GM19099 (cell line): ENCODE data around the gene SHROOM3.

Source experiments
- POLR2A ChIP-seq: IDR thresholded peaks from 3 replicates; pipeline ENCODE4 v1.6.1; 2011; ENCODE audit warnings: low read depth; ENCODE audit not compliant: insufficient read length; ENCODE audit errors: extremely low read depth

The SHROOM3 gene

DNA sequence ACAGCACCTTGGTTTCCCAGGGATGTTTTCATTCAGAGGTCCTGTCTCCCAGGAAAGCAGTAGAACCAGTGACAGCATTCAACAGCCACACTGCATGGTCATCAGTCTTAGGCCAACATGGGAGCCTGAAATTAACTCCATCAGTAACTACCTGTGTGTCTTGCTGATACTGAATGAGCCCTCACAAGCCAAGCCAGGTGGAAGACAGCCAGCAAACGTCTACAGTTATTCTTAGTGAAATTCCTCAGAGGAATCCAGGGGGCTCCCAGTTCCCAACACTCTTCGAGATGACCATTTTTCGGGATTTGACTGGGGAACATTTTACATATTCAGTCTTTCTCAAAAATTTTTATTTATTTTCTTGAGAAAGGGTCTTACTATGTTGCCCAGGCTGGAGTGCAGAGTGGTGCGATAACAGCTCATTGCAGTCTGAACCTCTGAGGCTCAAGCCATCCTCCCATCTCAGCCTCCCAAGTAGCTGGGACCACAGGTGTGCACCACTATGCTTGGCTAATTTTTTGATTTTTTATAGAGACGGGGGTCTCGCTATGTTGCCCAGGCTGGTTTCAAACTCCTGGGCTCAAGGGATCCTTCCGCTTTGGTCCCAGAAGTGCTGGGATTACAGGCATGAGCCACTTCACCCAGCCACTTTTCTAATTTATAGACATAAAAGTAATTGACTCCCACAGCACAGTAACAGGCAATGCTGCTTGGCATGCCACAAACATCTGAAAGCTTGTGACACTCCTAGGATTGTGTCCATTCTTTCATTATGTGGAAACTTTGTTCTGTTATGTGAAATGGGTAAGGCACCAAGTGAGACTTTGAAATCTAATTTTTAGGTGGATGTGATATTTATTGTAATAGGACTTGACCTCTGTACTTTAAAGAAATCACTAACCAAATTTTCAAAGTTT lies 346.0 kb downstream of the SHROOM3 start:
- no peak for TF ChIP-seq POLR2A

DNA sequence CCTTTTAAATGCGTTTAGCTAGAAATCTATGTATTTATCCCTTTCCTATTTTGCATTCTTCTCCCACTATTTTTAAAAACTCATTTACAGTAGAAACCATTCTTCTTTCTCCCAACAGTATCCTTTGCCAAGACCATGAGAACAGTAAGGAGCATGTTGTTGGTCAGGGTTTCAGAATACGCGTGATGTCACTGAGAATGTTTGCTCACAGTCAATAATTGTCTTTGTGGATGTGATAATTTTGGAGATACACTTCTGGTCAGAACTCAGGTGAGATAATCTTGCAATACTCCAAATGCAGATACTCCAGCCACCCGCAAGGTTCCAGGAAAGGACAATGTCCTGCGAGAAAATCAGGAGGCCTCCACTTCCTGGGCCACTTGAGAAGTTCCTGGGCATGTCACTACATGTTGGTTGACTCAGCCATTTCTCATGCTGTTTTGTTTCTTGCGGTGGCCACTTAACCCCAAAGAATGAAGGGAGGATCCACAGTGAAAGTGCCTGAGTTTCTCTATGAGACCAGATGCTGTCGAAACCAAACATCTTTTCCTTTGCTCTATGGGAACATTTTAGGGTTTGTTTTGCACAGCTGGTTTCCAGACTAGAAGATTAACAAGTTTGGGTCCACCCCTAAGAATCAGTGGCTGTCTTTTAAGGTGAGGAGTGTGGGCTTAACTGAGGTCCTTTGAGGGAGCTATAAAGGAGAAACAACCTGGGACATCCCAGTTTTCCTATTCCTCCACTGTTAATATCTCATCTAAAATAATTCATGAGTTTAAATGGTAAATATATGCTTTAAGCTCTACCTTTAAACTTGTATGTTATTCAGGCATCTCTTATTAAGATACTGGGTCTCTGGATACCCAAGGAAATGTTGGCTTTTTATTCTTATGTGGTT lies 346.9 kb downstream of the SHROOM3 start:
- no peak for TF ChIP-seq POLR2A

DNA sequence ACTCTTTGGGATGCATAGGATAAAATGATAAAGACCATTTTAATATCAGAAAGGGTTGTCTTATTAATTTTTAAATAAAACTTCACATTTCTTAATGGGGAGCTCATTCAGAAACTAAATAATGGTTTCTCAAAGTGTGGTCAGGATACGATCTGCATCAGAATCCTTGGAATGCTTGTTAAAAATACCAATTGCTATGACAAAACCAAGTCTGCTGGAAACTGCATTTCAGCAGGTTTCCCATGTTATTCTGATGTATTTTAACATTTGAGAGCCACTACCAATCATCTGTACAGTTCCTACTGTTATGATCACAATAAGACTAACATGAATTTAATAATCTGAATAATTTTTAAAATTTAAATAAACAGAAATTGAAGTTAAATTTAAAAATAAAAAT lies 347.8 kb downstream of the SHROOM3 start:
- no peak for TF ChIP-seq POLR2A

DNA sequence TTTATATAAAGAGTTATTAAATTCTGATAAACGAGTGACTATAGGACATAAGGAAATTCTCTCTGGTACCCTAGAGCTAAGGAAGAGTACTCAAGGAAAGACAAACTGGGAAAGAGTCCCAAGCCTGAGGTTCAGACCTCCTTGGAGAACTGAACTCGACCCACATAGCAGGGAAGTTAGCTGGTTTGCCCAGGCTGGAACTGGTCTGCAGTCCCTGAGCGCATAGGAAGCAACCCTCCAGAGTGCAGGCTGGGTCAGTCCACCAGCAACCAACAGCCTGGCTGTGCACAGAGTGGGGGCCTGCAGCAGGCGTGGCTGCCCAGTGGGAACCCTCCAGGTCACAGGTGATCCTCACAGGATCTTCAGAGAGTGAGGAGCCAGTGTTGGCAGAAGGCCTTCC lies 348.8 kb downstream of the SHROOM3 start:
- TF ChIP-seq POLR2A = no peak

- TF ChIP-seq POLR2A = no peak
These were observed 349.2 kb downstream of the SHROOM3 start for GRCh38 chr4:76784237-76784636.

- no peak for TF ChIP-seq POLR2A
These were observed 352.9 kb downstream of the SHROOM3 start for GRCh38 chr4:76787898-76788297.

DNA sequence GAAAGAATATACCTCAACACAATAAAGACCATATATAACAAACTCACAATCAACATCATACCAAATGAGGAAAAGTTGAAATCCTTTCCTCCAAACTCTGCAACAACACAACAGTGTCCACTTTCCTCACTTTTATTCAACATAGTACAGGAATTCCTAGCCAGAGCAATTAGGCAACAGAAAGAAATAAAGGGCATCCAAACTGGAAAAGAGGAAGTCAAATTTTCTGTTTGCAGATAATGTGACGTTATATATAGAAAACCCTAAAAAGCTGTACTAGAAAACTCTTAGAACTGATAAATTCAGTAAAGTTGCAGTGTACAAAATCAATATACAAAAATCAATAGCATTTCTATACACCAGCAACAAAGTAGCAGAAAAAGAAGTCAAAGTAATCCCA lies 355.3 kb downstream of the SHROOM3 start:
- TF ChIP-seq POLR2A = no peak

DNA sequence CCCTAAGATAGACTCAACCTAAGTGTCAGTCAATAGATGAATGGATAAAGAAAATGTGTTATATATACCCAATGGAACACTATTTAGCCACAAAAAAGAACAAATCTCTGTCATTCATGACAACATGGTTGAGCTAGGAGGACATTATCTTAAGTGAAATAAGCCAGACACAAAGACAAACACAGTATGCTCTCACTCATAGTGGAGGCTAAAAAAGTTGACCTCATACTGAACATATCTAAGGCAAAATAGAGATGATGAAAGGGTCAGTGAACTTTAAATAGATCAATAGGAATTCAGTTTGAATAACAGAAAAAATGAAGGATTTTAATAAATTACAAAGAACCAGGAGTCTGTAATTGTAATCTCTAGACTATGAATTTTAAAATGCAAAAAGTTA lies 356.4 kb downstream of the SHROOM3 start:
- TF ChIP-seq POLR2A = no peak

- TF ChIP-seq POLR2A = no peak
These were observed 357.4 kb downstream of the SHROOM3 start for GRCh38 chr4:76792418-76792817.

DNA sequence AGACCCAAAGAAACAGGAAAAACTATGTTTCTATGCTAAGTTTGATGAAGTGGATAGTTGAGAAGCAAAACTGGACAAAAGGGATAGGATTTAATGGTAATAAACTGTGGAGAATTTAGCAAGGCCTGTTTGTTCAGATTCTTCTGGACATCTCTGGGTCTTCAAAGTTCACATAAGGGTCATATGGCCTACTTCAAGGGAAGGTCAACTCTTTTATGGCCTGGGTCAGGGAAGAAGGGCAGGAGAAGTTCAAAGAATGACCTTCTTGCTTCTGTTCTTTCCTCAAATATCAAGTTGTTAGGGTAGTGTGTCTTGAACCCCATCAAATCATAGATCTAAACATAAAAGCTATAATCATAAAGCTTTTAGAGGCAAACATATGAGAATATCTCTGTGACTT lies 360.2 kb downstream of the SHROOM3 start:
- TF ChIP-seq POLR2A = no peak

- TF ChIP-seq POLR2A = no peak
These were observed 364.1 kb downstream of the SHROOM3 start for GRCh38 chr4:76799140-76799539.

- no peak for TF ChIP-seq POLR2A
These were observed 364.7 kb downstream of the SHROOM3 start for GRCh38 chr4:76799718-76800117.

DNA sequence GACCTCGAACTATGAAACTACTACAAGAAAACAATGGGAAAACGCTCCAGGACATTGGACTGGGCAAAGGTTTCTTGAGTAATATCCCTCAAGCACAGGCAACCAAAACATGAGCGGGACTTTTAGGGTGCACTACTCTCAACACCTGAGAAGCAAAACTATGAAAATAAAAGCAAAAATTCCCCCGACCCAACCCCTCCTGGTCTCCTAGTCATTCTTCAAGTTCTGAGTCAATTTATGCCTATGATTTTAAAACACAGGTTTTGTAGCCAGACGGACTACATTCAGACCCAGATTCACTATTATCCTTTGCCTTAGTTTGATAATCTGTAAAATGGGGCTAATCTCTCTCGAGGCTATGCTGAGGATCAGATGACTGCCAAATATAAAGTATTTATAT lies 365.9 kb downstream of the SHROOM3 start:
- no peak for TF ChIP-seq POLR2A

DNA sequence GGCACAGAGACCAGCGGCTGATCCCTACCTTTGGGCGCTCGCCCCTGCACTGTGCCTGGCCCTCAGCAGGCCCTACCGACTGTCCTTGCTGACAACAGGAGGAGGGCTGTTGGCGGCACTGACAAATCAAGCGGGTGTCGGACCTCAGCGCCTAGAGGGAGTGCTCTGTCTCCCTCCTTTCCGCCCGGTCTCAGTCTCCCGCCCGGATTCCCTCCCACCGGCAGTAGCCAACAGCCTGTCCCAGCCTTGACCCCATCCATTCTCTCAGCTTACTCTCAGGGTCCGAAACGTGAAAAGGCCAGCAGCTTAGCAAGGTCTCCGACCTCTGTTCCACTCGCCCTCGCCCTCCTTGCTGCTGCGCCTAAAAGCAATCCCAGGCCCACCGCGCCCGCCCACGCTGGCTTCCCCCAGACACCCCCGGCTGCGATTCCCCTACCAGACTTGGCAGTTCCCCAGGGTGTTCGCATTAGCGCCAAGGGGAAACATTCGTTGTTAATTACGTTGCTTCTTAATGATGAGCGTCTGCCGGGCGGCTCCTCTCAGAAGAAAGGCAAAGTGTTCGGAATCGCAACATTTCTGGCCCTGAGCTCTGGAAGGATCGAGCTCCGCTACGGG lies 366.7 kb downstream of the SHROOM3 start:
- TF ChIP-seq POLR2A = no peak
